Stimulated activated CD8-positive, alpha-beta memory T cell treated with anti-CD3 and anti-CD28 coated beads, Interleukin-4, amount 100 ng/mL, for 4 hours (primary cell): Measurements from ENCODE around the gene TSPAN14.

Experiments
- DNase-seq, 2 donors: peaks; one replicate each; pipeline ENCODE4 v3.0.0-alpha.2; 2020; ENCODE audit warnings: low read depth in 2 of 2, low spot score in 1 of 2

TSPAN14 gene

GRCh38 chr10:80502621-80503583 is 48.8 kb downstream of the TSPAN14 start:
- no peak for DNase-seq

- DNase-seq: no peak
These were observed 49.6 kb downstream of the TSPAN14 start for GRCh38 chr10:80503584-80504157.

DNA sequence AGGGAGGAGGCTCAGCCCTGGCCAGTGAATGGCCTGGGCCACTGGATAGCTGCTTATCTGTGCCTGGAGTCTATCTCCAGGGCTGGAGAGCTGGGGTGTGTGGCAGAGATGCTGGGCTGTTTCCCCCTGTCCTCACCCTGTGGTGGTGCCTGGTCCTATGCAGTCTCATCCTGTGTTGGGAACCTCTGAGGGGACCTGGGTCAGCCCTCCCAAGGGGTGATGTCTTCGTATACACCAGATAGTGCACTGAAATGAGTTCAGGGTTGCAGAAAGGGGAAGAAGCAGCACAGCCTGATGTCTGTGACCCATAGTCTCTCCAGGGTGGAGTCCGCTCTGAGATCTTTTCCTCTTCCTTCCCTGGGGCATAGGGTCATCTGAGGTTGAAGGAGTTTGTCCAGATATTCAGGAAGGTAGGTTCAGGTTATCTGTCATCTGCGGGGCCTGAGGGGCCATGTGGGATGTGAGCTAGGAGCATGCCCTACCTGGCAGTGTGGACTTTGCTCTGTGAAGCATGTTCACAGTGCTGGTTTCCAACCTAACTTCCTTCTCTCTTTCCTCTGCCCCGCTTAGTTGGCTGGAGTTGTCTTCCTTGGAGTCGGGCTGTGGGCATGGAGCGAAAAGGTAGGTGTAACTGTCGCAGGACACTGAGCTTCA is 50.2 kb downstream of the TSPAN14 start:
- no peak for DNase-seq

DNA sequence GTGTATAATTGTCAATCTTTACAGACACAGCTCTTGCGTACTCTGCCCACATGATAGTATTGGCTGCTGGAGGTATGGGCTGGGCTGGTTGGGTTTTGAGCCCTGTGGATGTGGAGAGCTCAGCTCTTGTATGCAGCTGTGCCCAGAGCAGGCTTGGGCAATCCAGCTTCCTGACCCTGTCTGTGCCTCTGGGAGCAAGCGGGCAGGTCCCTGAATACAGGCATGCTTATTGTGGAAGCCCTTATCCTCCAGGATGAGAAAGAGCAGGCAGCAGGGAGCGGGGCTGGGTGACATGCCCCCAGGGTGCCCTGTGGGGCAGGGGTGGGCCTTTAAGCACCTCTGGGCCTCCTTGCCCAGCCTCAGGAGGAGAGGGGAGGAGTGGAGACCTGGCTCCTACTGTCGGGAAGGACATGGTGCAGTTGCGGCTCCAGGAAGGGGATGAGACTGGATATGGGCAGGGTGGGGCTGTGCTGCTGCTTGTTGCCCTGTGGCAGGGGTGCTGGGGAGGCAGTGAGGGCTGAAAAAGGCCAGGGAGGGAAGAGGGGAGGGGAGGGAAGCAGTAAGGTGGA is 50.9 kb downstream of the TSPAN14 start:
- DNase-seq: no peak

DNA sequence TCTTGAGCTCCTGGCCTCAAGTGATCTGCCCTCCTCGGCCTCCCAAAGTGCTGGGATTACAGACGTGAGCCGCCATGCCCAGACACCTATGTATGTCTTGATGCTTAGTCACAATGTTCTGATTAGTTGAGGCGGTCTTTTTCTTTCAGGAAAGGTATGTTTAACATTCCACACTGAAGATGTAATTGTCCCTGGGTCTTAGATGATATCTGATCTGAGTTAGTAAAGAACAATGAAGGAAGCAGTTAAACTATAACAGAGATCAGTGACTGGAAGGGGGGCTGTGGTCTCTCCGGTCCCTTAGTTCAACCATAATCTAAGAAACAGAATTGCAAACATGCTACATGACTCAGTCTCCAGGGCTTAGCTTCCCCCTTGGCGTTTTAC is 52.1 kb downstream of the TSPAN14 start:
- no peak for DNase-seq

DNA sequence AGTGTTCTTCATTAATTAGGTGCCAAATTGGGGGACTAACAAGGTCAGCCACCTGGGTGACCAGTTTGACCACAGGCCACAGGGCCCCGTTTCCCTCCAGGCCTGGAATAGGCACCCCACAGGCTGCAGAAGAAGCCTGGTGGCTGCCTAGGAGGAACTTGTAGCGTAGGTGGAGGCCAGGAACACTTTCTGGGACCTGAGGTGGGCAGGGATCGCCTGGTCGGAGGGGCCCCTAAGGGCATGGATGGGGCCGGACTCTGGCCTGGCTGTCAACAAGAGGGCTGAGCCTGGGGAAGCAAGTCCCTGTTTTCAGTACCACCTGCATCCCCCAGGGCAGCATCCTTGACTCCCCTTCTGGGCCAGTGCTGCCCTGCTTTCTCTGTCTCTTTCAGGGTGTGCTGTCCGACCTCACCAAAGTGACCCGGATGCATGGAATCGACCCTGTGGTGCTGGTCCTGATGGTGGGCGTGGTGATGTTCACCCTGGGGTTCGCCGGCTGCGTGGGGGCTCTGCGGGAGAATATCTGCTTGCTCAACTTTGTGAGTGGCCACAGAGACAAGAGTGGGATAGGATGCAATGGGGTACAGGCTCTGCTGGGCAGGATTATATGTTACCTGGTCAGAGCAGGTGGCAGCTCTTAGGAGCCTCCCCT is 52.9 kb downstream of the TSPAN14 start:
- DNase-seq: no peak

GRCh38 chr10:80509108-80509402 is 54.9 kb downstream of the TSPAN14 start:
- DNase-seq: no peak

GRCh38 chr10:80509403-80510161 is 55.5 kb downstream of the TSPAN14 start:
- DNase-seq: no peak

DNA sequence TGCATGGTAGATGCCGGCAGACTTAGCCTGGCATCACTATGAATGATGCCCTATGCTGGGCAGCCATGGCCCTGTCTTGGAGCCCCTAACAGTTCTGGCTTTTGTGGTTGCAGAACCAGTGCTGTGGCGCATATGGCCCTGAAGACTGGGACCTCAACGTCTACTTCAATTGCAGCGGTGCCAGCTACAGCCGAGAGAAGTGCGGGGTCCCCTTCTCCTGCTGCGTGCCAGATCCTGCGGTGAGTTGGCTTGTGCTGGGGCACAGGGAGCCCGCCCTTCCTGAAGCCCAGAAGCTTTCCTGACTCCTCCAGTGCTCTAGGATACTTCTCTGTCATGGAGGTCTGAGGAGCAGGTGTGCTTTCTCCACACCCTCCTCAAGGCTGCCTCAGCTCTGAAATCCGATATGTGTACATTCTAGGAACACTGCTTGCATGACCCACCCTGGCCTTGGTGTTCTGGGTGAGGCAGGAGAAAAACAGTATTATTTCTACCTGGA is 58.0 kb downstream of the TSPAN14 start:
- no peak for DNase-seq

DNA sequence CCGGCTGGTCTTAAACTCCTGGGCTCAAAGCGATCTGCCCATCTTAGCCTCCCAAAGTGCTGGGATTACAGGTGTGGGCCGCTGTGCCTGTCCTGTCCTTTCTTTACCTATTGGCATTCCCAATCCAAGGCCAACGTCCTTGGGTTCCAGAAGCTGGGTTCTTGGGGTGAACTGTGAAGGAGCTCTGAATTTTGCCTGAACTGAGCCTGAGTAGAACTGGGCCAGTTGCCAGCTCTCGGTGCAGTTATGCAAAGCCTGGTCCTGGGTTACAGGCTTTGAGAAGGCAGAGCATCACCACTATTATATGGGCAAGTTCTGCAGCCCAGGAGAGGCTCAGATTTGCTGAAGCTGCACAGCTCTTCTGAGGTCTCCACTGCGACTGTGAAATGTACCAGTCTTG is 59.0 kb downstream of the TSPAN14 start:
- no peak for DNase-seq

DNA sequence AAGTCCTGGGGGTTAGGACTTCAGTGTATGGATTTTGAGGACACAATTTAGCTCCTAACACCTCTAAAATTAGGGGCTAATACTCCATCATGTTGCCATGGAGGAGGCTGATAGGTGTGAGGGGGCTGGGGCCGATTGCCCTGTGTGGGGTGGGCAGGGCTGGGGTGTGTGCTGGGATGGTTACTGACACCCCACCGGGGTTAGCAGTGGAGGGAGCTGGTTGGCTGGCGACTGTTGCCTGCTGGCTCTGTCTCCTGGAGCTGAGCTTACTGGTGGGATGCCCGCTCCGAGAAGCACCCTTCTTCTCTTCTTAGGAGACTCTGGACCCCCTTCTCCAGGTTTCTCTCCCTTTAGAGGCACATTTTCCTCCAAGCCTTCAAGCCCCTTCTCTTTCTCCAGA is 61.4 kb downstream of the TSPAN14 start:
- no peak for DNase-seq

- DNase-seq: no peak
These were observed 61.8 kb downstream of the TSPAN14 start for GRCh38 chr10:80515941-80516340.

DNA sequence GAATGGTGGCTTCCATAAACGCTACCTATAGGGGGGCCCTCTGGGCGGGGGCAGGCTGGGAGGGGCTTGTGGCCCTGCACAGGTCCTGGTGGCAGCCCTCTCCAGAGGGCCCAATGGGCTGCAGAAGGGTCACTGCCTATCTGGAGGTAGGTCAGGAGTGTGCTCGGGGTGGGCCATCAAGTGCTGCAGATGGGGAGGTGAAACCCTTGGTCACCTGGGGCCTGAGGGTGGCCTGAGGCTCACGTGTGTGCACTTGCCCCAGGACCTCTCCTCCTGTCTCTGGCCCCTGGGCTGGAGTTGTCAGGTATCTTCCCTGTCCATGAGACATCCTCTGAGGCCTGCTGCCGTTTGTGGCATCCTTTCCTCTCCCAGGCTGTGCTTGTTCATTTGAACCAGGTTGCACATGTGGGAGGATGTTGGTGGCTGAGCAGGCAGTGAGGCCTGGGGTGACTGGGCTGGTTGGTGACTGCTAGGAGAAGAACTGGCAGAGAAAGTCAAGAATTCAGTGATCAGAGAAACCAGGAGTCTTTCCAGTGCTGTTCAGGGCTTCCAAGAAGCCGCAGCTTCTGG is 62.5 kb downstream of the TSPAN14 start:
- DNase-seq: no peak

- no peak for DNase-seq
These were observed 63.5 kb downstream of the TSPAN14 start for GRCh38 chr10:80517416-80518142.

- no peak for DNase-seq
These were observed 64.2 kb downstream of the TSPAN14 start for GRCh38 chr10:80518143-80518806.

DNA sequence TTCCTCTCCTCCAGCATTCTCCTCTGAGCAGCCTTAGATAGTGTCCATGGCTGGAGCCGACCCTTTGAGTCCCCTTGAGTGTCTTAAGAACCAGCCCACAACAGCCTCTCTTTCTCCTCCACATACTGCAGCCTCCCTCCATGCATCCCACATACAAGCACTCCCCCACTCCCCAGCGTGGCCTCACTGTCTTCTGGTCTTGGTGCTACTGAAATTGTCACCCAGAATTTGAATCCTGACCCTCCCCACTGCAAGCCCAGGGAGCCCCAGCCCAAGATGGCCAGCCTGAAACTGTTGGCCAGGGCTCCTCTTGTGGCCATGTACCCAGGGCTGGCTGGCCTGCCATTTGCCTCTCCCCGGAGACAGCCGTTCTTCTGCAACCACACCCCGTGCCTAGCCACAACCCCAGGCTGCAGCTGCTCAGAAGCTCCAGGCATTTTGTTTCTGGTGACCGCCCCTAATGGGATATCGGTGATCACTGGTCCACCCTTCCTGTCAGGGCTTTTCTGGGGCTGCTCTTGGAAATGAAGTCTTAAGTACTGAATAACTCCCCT is 64.8 kb downstream of the TSPAN14 start:
- no peak for DNase-seq

- DNase-seq: no peak
These were observed 66.0 kb downstream of the TSPAN14 start for GRCh38 chr10:80519936-80520650.
